GM12872 (cell line): ENCODE data around the gene ARPP21.

ENCODE experiments used
- CTCF ChIP-seq: IDR thresholded peaks from 3 replicates; pipeline ENCODE4 v1.5.1; 2011; ENCODE audit warnings: low read depth, mild to moderate bottlenecking, low read length, moderate library complexity; ENCODE audit not compliant: insufficient read depth

ARPP21 gene

GRCh38 chr3:35773417-35773816, 134.1 kb downstream of the ARPP21 start:
- TF ChIP-seq CTCF = no peak

GRCh38 chr3:35776346-35776745, 137.0 kb downstream of the ARPP21 start:
- TF ChIP-seq CTCF = no peak

GRCh38 chr3:35777065-35777464, 137.7 kb downstream of the ARPP21 start:
- TF ChIP-seq CTCF = no peak

- no peak for TF ChIP-seq CTCF
These were observed 138.5 kb downstream of the ARPP21 start for GRCh38 chr3:35777563-35778554.

- TF ChIP-seq CTCF = no peak
These were observed 140.3 kb downstream of the ARPP21 start for GRCh38 chr3:35779611-35780010.

- no peak for TF ChIP-seq CTCF
These were observed 141.5 kb downstream of the ARPP21 start for GRCh38 chr3:35780800-35781199.

GRCh38 chr3:35781558-35781957, 142.2 kb downstream of the ARPP21 start:
- TF ChIP-seq CTCF = no peak
